HG03378 (cell line): ENCODE measurements around the gene PTER.
A peak's percentile ranks its signal among the peaks of the same experiment; 100 is the strongest.

Source experiments
- ATAC-seq: cut with Tn5 transposase; IDR thresholded peaks from one replicate; pipeline ENCODE4 v1.9.1; 2021; ENCODE audit warnings: mild to moderate bottlenecking, moderate library complexity; ENCODE audit not compliant: unreplicated experiment

PTER gene

GRCh38 chr10:16470747-16471146 lies 33.9 kb downstream of the PTER start:
- ATAC-seq: no peak

- no peak for ATAC-seq
Measured at GRCh38 chr10:16472828-16473227, 36.0 kb downstream of the PTER start.

GRCh38 chr10:16477757-16478156 lies 40.9 kb downstream of the PTER start:
- ATAC-seq: no peak

GRCh38 chr10:16478801-16479200 lies 42.0 kb downstream of the PTER start:
- no peak for ATAC-seq

GRCh38 chr10:16481052-16481728 lies 44.4 kb downstream of the PTER start:
- no peak for ATAC-seq

- ATAC-seq: no peak
Measured at GRCh38 chr10:16483241-16483917, 46.6 kb downstream of the PTER start.

- ATAC-seq: no peak
Measured at GRCh38 chr10:16490511-16490910, 53.7 kb downstream of the PTER start.

GRCh38 chr10:16491933-16492332 lies 55.1 kb downstream of the PTER start:
- ATAC-seq: no peak

GRCh38 chr10:16493884-16494536 lies 57.2 kb downstream of the PTER start:
- ATAC-seq: no peak

GRCh38 chr10:16497911-16498310 lies 61.1 kb downstream of the PTER start:
- ATAC-seq: no peak

GRCh38 chr10:16505161-16505560 lies 68.4 kb downstream of the PTER start:
- no peak for ATAC-seq

- ATAC-seq: no peak
Measured at GRCh38 chr10:16509996-16510395, 73.2 kb downstream of the PTER start.

- no peak for ATAC-seq
Measured at GRCh38 chr10:16510843-16511242, 74.0 kb downstream of the PTER start.

- ATAC-seq: no peak
Measured at GRCh38 chr10:16518822-16519221, 82.0 kb downstream of the PTER start.

GRCh38 chr10:16519250-16519907 lies 82.6 kb downstream of the PTER start:
- ATAC-seq: no peak

- peak; percentile 13 for ATAC-seq
Measured at GRCh38 chr10:16519908-16520861, 83.4 kb downstream of the PTER start.

- ATAC-seq: peak; percentile 56
Measured at GRCh38 chr10:16520900-16521299, 84.1 kb downstream of the PTER start.

- peak; percentile 27 for ATAC-seq
Measured at GRCh38 chr10:16521311-16522016, 84.7 kb downstream of the PTER start, which contains the start of gene C1QL3. Gene C1QL3, minus strand, starts transcription at chr10:16521879. Its CDS starts 814 bp downstream, at chr10:16521065.

GRCh38 chr10:16527452-16527851 lies 90.6 kb downstream of the PTER start:
- ATAC-seq: no peak

- no peak for ATAC-seq
Measured at GRCh38 chr10:16529853-16530252, 93.0 kb downstream of the PTER start.
